Measurements from ENCODE around the gene LTN1.

DNA sequence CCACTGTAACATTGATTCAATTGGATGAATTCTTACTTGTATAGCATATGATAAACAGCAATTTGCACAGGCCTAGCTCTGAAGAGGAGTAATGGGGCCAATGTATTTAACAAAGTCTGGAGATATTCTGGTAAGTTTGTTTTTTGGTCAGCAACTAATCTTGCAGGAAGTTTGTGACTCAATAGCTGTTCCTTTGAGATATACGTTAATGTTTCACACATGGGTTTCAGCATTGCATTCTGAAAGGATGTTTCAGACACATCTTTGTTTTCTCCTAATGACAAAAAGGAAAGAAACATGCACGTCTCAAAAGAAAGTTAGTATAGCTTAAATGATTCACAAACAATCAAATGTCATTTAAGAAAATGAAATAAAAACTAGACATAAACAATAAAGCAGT lies 49.0 kb downstream of the LTN1 start:
- TF ChIP-seq, protein P1, sequence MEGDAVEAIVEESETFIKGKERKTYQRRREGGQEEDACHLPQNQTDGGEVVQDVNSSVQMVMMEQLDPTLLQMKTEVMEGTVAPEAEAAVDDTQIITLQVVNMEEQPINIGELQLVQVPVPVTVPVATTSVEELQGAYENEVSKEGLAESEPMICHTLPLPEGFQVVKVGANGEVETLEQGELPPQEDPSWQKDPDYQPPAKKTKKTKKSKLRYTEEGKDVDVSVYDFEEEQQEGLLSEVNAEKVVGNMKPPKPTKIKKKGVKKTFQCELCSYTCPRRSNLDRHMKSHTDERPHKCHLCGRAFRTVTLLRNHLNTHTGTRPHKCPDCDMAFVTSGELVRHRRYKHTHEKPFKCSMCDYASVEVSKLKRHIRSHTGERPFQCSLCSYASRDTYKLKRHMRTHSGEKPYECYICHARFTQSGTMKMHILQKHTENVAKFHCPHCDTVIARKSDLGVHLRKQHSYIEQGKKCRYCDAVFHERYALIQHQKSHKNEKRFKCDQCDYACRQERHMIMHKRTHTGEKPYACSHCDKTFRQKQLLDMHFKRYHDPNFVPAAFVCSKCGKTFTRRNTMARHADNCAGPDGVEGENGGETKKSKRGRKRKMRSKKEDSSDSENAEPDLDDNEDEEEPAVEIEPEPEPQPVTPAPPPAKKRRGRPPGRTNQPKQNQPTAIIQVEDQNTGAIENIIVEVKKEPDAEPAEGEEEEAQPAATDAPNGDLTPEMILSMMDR (IDR thresholded peaks at IDR 0.05; ENCODE audit: insufficient read depth, low read depth, low read length) = no peak
- no peak for TF ChIP-seq EZH2 (IDR thresholded peaks at IDR 0.05; ENCODE audit: insufficient read depth, low read length)

Measured in astrocyte (in vitro differentiated cells and primary cell).